ENCODE data around the gene FOXP1. TPM values are rescaled to one million over a fixed set of nuclear protein-coding genes. Genes with fewer than 3 reads are reported as not detected.
A peak's percentile ranks its signal among the peaks of the same experiment; 100 is the strongest.

FOXP1 gene
- total RNA-seq, 1 donor from 2014 or later: 27.3 TPM

GRCh38 chr3:71066849-71067261 lies 516.7 kb downstream of the FOXP1 start:
- Histone ChIP-seq H3K36me3 (no peaks in the 10 kb centered on the region), H3K79me2 (ENCODE audit: low read depth) (peaks cover 35% of the 10 kb centered on the region), H3K4me3 (peak overlapping the region; percentile 66), H3K9ac (no peak overlapping the region), H2AFZ (replicated peaks) (no peak overlapping the region), H3K27ac (no peak overlapping the region), H3K27me3 (peaks cover 4% of the 10 kb centered on the region), H3F3A (ENCODE audit: low read depth) (peaks cover 42% of the 10 kb centered on the region), H3K4me1 (peaks cover 50% of the 10 kb centered on the region), H3K4me2 (peak overlapping the region; percentile 91), H3K9me3 (ENCODE audit: low read depth) (no peaks in the 10 kb centered on the region), H4K20me1 (ENCODE audit: low read depth) (peaks cover 73% of the 10 kb centered on the region)
- H3K4me3 Mint-ChIP-seq: no peak overlapping the region
- peak; percentile 24 for DNase-seq (ENCODE audit: low spot score)
- no peak overlapping the region for H3K27ac Mint-ChIP-seq
- H3K9me3 Mint-ChIP-seq: no peaks in the 10 kb centered on the region
- no peaks in the 10 kb centered on the region for H3K36me3 Mint-ChIP-seq
- peaks cover 2% of the 10 kb centered on the region for H3K27me3 Mint-ChIP-seq (ENCODE audit: insufficient read depth, low read depth)
- peaks cover 60% of the 10 kb centered on the region for H3K4me1 Mint-ChIP-seq
- no peak for TF ChIP-seq EZH2phosphoT487 (IDR thresholded peaks at IDR 0.05)
- TF ChIP-seq, protein P1, sequence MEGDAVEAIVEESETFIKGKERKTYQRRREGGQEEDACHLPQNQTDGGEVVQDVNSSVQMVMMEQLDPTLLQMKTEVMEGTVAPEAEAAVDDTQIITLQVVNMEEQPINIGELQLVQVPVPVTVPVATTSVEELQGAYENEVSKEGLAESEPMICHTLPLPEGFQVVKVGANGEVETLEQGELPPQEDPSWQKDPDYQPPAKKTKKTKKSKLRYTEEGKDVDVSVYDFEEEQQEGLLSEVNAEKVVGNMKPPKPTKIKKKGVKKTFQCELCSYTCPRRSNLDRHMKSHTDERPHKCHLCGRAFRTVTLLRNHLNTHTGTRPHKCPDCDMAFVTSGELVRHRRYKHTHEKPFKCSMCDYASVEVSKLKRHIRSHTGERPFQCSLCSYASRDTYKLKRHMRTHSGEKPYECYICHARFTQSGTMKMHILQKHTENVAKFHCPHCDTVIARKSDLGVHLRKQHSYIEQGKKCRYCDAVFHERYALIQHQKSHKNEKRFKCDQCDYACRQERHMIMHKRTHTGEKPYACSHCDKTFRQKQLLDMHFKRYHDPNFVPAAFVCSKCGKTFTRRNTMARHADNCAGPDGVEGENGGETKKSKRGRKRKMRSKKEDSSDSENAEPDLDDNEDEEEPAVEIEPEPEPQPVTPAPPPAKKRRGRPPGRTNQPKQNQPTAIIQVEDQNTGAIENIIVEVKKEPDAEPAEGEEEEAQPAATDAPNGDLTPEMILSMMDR (IDR thresholded peaks at IDR 0.05): no peak
- no peak for TF ChIP-seq EZH2 (IDR thresholded peaks at IDR 0.05)

DNA sequence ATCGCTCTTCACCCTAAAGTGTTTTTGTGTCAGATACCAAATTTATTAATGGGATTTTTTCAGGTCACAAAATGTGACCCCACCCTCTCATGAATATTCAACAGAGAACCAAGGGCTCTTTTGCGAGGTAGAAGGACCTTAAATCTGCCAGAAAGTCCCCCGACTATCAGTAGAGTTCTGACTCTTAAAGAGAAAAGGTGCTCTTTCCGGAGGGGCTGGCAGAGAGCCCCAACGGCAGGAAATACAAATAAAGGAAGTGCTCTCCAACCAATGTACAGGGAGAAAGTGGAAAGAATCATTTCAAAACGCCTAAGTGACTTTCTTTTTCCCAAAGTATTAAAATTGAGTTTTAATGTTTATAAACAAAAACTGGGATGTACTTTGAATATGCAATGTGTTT lies 517.2 kb downstream of the FOXP1 start:
- Histone ChIP-seq H3K36me3 (no peaks in the 10 kb centered on the region), H3K4me3 (peak overlapping the region; percentile 66), H3F3A (ENCODE audit: low read depth) (peaks cover 42% of the 10 kb centered on the region), H3K4me2 (peak overlapping the region; percentile 91), H3K79me2 (ENCODE audit: low read depth) (peaks cover 39% of the 10 kb centered on the region), H4K20me1 (ENCODE audit: low read depth) (peaks cover 75% of the 10 kb centered on the region), H3K9me3 (ENCODE audit: low read depth) (no peaks in the 10 kb centered on the region), H2AFZ (replicated peaks) (no peak overlapping the region), H3K9ac (no peak overlapping the region), H3K27me3 (peaks cover 4% of the 10 kb centered on the region), H3K4me1 (peaks cover 50% of the 10 kb centered on the region), H3K27ac (no peak overlapping the region)
- DNase-seq (ENCODE audit: low spot score): no peak
- Mint-ChIP-seq H3K4me1 (peaks cover 64% of the 10 kb centered on the region), H3K27ac (no peak overlapping the region), H3K9me3 (no peaks in the 10 kb centered on the region), H3K4me3 (peak overlapping the region; percentile 92), H3K36me3 (no peaks in the 10 kb centered on the region), H3K27me3 (ENCODE audit: insufficient read depth, low read depth) (peaks cover 2% of the 10 kb centered on the region)
- TF ChIP-seq, protein P1 (IDR thresholded peaks at IDR 0.05): no peak
- no peak for TF ChIP-seq EZH2phosphoT487 (IDR thresholded peaks at IDR 0.05)
- no peak for TF ChIP-seq EZH2 (IDR thresholded peaks at IDR 0.05)

- no peak overlapping the region for H2AFZ ChIP-seq (replicated peaks)
- no peak overlapping the region for H3K9ac ChIP-seq
- TF ChIP-seq, protein P1 (IDR thresholded peaks at IDR 0.05): no peak
- no peak for TF ChIP-seq EZH2phosphoT487 (IDR thresholded peaks at IDR 0.05)
- no peak for TF ChIP-seq EZH2 (IDR thresholded peaks at IDR 0.05)
- H3K4me1 ChIP-seq: peaks cover 45% of the 10 kb centered on the region
- H4K20me1 ChIP-seq (ENCODE audit: low read depth): peaks cover 68% of the 10 kb centered on the region
- peak overlapping the region; percentile 91 for H3K4me2 ChIP-seq
- H3K4me3 ChIP-seq: peak overlapping the region; percentile 66
- Mint-ChIP-seq H3K27ac (no peak overlapping the region), H3K36me3 (no peaks in the 10 kb centered on the region), H3K4me1 (peaks cover 61% of the 10 kb centered on the region), H3K27me3 (ENCODE audit: insufficient read depth, low read depth) (peaks cover 2% of the 10 kb centered on the region), H3K9me3 (no peaks in the 10 kb centered on the region), H3K4me3 (peak overlapping the region; percentile 92)
- H3K27me3 ChIP-seq: peaks cover 4% of the 10 kb centered on the region
- no peaks in the 10 kb centered on the region for H3K36me3 ChIP-seq
- no peaks in the 10 kb centered on the region for H3K9me3 ChIP-seq (ENCODE audit: low read depth)
- no peak overlapping the region for H3K27ac ChIP-seq
- H3K79me2 ChIP-seq (ENCODE audit: low read depth): peaks cover 44% of the 10 kb centered on the region
- DNase-seq (ENCODE audit: low spot score): no peak
- H3F3A ChIP-seq (ENCODE audit: low read depth): peaks cover 40% of the 10 kb centered on the region
Observed at GRCh38 chr3:71065764-71066013, 517.8 kb downstream of the FOXP1 start.

All from neural progenitor cell (in vitro differentiated cells).